GM12878 (cell line): ENCODE data around the gene CAMKK2. TPM values are rescaled to one million over a fixed set of nuclear protein-coding genes. Genes with fewer than 3 reads are reported as not detected.

Experiments
- ATAC-seq: fragments of 200-7000 bp; cut with Tn5 transposase; 3 replicates; pipeline ENCODE4 v1.9.1; 2020; ENCODE audit warnings: mild to moderate bottlenecking, moderate library complexity
- BruUV-seq: library from RNA; stranded (reverse); fragments of 400-500 nt; replicated peaks from 2 replicates; lab custom pipeline; 2021; lab: Mats Ljungman, UMichigan
- CTCF ChIA-PET: fragments of 300-600 bp; sonication (Branson Sonifier 250); formaldehyde crosslinking; extraction: SDS; loops from one replicate; lab custom pipeline; 2021; ENCODE audit warnings: inconsistent platforms; lab: Yijun Ruan, JAX
- POLR2A ChIA-PET: fragments of 350-600 bp; formaldehyde crosslinking; extraction: SDS; loops from one replicate; lab custom pipeline; 2021; ENCODE audit warnings: inconsistent platforms; lab: Charles Lee
- RAD21 ChIA-PET: fragments of 300-600 bp; sonication (Branson Sonifier 250); formaldehyde crosslinking; loops from one replicate; lab custom pipeline; 2023; ENCODE audit warnings: antibody characterized with exemption; ENCODE audit not compliant: unreplicated experiment; lab: Charles Lee
- SMC1A ChIA-PET: fragments of 300-600 bp; sonication (Branson Sonifier 250); formaldehyde crosslinking; loops from one replicate; lab custom pipeline; 2023; ENCODE audit not compliant: unreplicated experiment, uncharacterized antibody; lab: Charles Lee
- DNase-seq: peaks from one replicate; pipeline ENCODE4 v3.0.0-alpha.2; 2011; ENCODE audit warnings: low read depth, low spot score
- FAIRE-seq: peaks from 3 replicates; lab custom pipeline; 2011; peaks lifted over from hg19 to GRCh38; lab: Jason Lieb, UNC
- H2AFZ ChIP-seq: 2 replicates; pipeline ENCODE4 v1.6.0; 2011; ENCODE audit warnings: low read depth, low read length, control low read depth; ENCODE audit not compliant: control insufficient read depth
- H3K27ac ChIP-seq: 2 replicates; pipeline ENCODE4 v1.5.1; 2011; ENCODE audit warnings: control low read depth; ENCODE audit not compliant: control insufficient read depth, insufficient read depth
- H3K27me3 ChIP-seq, 2 experiments: replicated peaks in 1 of 2; 2 replicates each; pipeline versions ENCODE4 v1.6.0 to v1.6.1; 2011; ENCODE audit warnings: low read length in 1 of 2; ENCODE audit not compliant: control insufficient read depth in 2 of 2, insufficient read depth in 2 of 2
- H3K36me3 ChIP-seq, 2 experiments: 2 replicates each; pipeline ENCODE4 v1.5.1; 2011; ENCODE audit warnings: low read length in 1 of 2; ENCODE audit not compliant: control insufficient read depth in 2 of 2, insufficient read depth in 2 of 2
- H3K4me1 ChIP-seq: 2 replicates; pipeline ENCODE4 v1.6.1; 2011; ENCODE audit warnings: mild to moderate bottlenecking, low read length, moderate library complexity, mixed read lengths; ENCODE audit not compliant: control insufficient read depth, insufficient read depth
- H3K4me2 ChIP-seq: 2 replicates; pipeline ENCODE4 v1.6.0; 2011; ENCODE audit warnings: control low read depth; ENCODE audit not compliant: control insufficient read depth, insufficient read depth
- H3K4me3 ChIP-seq: fragments of 200-600 bp; sonication (generic); 2 replicates; pipeline ENCODE4 v1.5.1; 2016
- H3K79me2 ChIP-seq: 2 replicates; pipeline ENCODE4 v1.6.0; 2011; ENCODE audit warnings: low read length; ENCODE audit not compliant: control insufficient read depth, insufficient read depth
- H3K9ac ChIP-seq: 2 replicates; pipeline ENCODE4 v1.8.0; 2011; ENCODE audit warnings: low read length, control low read depth, mixed read lengths; ENCODE audit not compliant: control insufficient read depth, insufficient read depth
- H3K9me3 ChIP-seq: replicated peaks from 3 replicates; pipeline ENCODE4 v1.5.1; 2011; ENCODE audit warnings: mild to moderate bottlenecking, low read length; ENCODE audit not compliant: control insufficient read depth, insufficient read depth
- H4K20me1 ChIP-seq: 2 replicates; pipeline ENCODE4 v1.6.0; 2011; ENCODE audit not compliant: control insufficient read depth, insufficient read depth
- CBX5 ChIP-seq: sonication (generic); IDR thresholded peaks from 2 replicates; pipeline ENCODE4 v1.6.1; 2016; ENCODE audit warnings: low read depth, moderate library complexity, mild to moderate bottlenecking, inconsistent platforms
- CEBPB ChIP-seq, 2 experiments: fragments of 150-350 bp in 1 of 2; IDR thresholded peaks; 2 replicates each; pipeline ENCODE4 v1.6.1; 2012 to 2014; ENCODE audit warnings: low read depth in 2 of 2, low read length in 2 of 2, borderline replicate concordance in 1 of 2, inconsistent platforms in 1 of 2
- EED ChIP-seq: sonication (generic); IDR thresholded peaks from 2 replicates; pipeline ENCODE4 v1.6.1; 2016; ENCODE audit warnings: antibody characterized with exemption, low read depth
- EP300 ChIP-seq, 2 experiments: fragments of 150-350 bp in 1 of 2; IDR thresholded peaks; 2 replicates each; pipeline ENCODE4 v1.6.1; 2011 to 2012; ENCODE audit warnings: low read depth in 2 of 2, low read length in 2 of 2, borderline replicate concordance in 1 of 2, improper control_type of control experiment in 1 of 2, inconsistent platforms in 1 of 2; ENCODE audit not compliant: control insufficient read depth in 1 of 2
- HDAC2 ChIP-seq: fragments of 200-600 bp; sonication (generic); IDR thresholded peaks from 2 replicates; pipeline ENCODE4 v1.6.1; 2017
- HDGF ChIP-seq: fragments of 450-650 bp; IDR thresholded peaks from 2 replicates; pipeline ENCODE4 v1.6.1; 2016; ENCODE audit warnings: antibody characterized with exemption
- KLF5 ChIP-seq: fragments of 450-650 bp; IDR thresholded peaks from 2 replicates; pipeline ENCODE4 v1.6.1; 2014; ENCODE audit warnings: mild to moderate bottlenecking; ENCODE audit not compliant: partially characterized antibody
- MEF2B ChIP-seq: fragments of 450-650 bp; IDR thresholded peaks from 2 replicates; pipeline ENCODE4 v1.6.1; 2018; ENCODE audit warnings: mild to moderate bottlenecking, moderate library complexity; ENCODE audit not compliant: partially characterized antibody, poor library complexity, severe bottlenecking
- MYB ChIP-seq: fragments of 150-350 bp; IDR thresholded peaks from 2 replicates; pipeline ENCODE4 v1.6.1; 2014; ENCODE audit warnings: mild to moderate bottlenecking, low read depth, low read length, borderline replicate concordance
- NFYA ChIP-seq: IDR thresholded peaks from 2 replicates; pipeline ENCODE4 v1.6.1; 2011; ENCODE audit warnings: low read depth, mild to moderate bottlenecking, low read length, improper control_type of control experiment, borderline replicate concordance
- SMAD5 ChIP-seq: IDR thresholded peaks from 2 replicates; pipeline ENCODE4 v1.6.1; 2016; ENCODE audit warnings: antibody characterized with exemption, low read depth
- SMC3 ChIP-seq: IDR thresholded peaks from 2 replicates; pipeline ENCODE4 v1.6.1; 2011; ENCODE audit warnings: low read length, improper control_type of control experiment, borderline replicate concordance
- SREBF2 ChIP-seq: IDR thresholded peaks from 2 replicates; pipeline ENCODE4 v1.6.1; 2012; ENCODE audit warnings: mild to moderate bottlenecking, low read length
- TBL1XR1 ChIP-seq: IDR thresholded peaks from 2 replicates; pipeline ENCODE4 v1.6.1; 2012; ENCODE audit warnings: low read depth, low read length, improper control_type of control experiment
- TCF3 ChIP-seq: IDR thresholded peaks from 2 replicates; pipeline ENCODE4 v1.6.1; 2012; ENCODE audit warnings: low read depth, mild to moderate bottlenecking, low read length, borderline replicate concordance; ENCODE audit not compliant: insufficient read depth
- ZBED1 ChIP-seq: IDR thresholded peaks from 2 replicates; pipeline ENCODE4 v1.6.1; 2016; ENCODE audit warnings: borderline replicate concordance
- WGBS: methylation state at CpG from one replicate; pipeline ENCODE4 v1.1.6; 2016; ENCODE audit warnings: low lambda C conversion rate; ENCODE audit not compliant: insufficient replicate concordance, insufficient coverage; ENCODE audit errors: missing lambda C conversion rate; 5-methylcytosine and 5-hydroxymethylcytosine counted together
- in situ Hi-C: fragments of 300-500 bp; cut with MboI; formaldehyde crosslinking; loops from 9 replicates; pipeline ENCODE4 v1.14.3; 2018; ENCODE audit warnings: mixed read lengths
- intact Hi-C: fragments of 100-400 bp; cut with micrococcal nuclease; formaldehyde crosslinking; loops from one replicate; pipeline ENCODE4 v1.14.2; 2022; ENCODE audit not compliant: unreplicated experiment
- polyA plus RNA-seq, 11 experiments: library from polyadenylated mRNA; depleted of rRNA in 4 of 11; unstranded in 6 of 11; stranded (reverse) in 5 of 11; fragments of >200 nt; fragmentation: Nextera tagmentation in 4 of 11; fragmentation: Illumina TruSeq in 1 of 11; extraction: Ambion mirVana in 4 of 11; extraction: Trizol in 1 of 11; gene quantifications; 1 replicate in 1 of 11; 2 replicates in 10 of 11; pipeline versions ENCODE4 v1.2.1 to v1.2.3, GENCODE V29; 2011 to 2016; ENCODE audit warnings: inconsistent platforms in 2 of 11, missing spikeins in 2 of 11, low read depth in 1 of 11
- total RNA-seq, 4 experiments: library from RNA; depleted of rRNA in 3 of 4; stranded (reverse); fragments of >200 nt in 3 of 4; fragmentation: Illumina TruSeq in 1 of 4; extraction: Trizol in 1 of 4; gene quantifications; 2 replicates each; pipeline versions ENCODE4 v1.2.1 to v1.2.3, GENCODE V29; 2013 to 2021
- TF ChIP-seq, protein P1 (sequence below): IDR thresholded peaks from 2 replicates; pipeline ENCODE4 v1.6.1; 2011; ENCODE audit warnings: low read depth, mild to moderate bottlenecking, low read length, moderate library complexity, borderline replicate concordance; ENCODE audit errors: extremely low read depth
- TF ChIP-seq, protein P2 (sequence below): fragments of 450-650 bp; IDR thresholded peaks from 2 replicates; pipeline ENCODE4 v1.6.1; 2016; ENCODE audit warnings: mild to moderate bottlenecking
- TF ChIP-seq, protein P3 (sequence below): IDR thresholded peaks from 2 replicates; pipeline ENCODE4 v1.6.1; 2012; ENCODE audit warnings: low read depth, low read length, improper control_type of control experiment

Gene CAMKK2
- total and polyA plus RNA-seq, 10 of the 15 experiments (the other 5 are each of a cell fraction or from before 2014, with no cell fraction given), result 5.2 to 40.6 (median 26.6) TPM

DNA sequence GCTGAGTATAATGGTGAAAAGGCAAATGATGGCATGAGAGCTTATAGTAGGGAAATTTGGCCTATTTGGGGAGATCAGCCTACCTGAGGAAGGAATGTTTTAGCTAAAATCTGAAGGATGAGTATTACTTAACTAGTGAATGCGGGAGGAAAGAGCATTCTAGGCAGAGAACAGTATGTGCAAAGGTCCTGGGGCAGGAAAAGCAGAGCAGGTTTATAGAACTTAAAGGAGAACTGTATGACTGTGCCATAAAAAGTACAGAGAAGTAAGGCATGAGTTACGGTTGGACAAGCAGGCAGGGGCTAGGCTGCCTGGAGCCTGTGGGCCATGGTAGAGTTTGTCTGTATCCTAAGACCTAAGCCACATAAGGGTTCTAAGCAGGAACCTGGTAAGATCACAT is 108.3 kb downstream of the CAMKK2 start:
- ChIA-PET POLR2A (no interaction called here), RAD21 (no interaction called here), CTCF (no interaction called here), SMC1A (interaction anchor here (1.1 to 2.8 kb wide), 2 partner anchors 10 to 20 kb away, joined by 3 to 8 read pairs; no protein-coding TSS in a partner anchor)
- Histone ChIP-seq H4K20me1 (no peaks in the 10 kb centered on the region), H3K36me3 (no peaks in the 10 kb centered on the region), H3K27ac (no peak overlapping the region), H3K4me2 (no peak overlapping the region), H2AFZ (no peak overlapping the region), H3K27me3 (no peaks in the 10 kb centered on the region), H3K4me1 (peaks cover 9% of the 10 kb centered on the region), H3K4me3 (no peak overlapping the region), H3K79me2 (no peaks in the 10 kb centered on the region), H3K9ac (no peak overlapping the region), H3K9me3 (no peaks in the 10 kb centered on the region; the same call in 1 of the 3 replicates)
- in situ Hi-C loops (no loop called here), intact Hi-C loops (no loop called here)
- no TSS peak for BruUV-seq
- TF ChIP-seq CEBPB (IDR thresholded peaks at IDR 0.05; ENCODE audit: borderline replicate concordance in 1 of 2, low read depth in 2 of 2, low read length in 2 of 2), result no peak
- TF ChIP-seq MYB, result no peak
- no peak for TF ChIP-seq SREBF2
- TF ChIP-seq NFYA, result no peak
- TF ChIP-seq SMC3, result no peak
- no peak for TF ChIP-seq KLF5
- no peak for TF ChIP-seq HDAC2
- TF ChIP-seq MEF2B, result no peak
- no peak for TF ChIP-seq TBL1XR1
- no peak for TF ChIP-seq EP300 (IDR thresholded peaks at IDR 0.05; ENCODE audit: borderline replicate concordance in 1 of 2, control insufficient read depth in 1 of 2, low read depth in 2 of 2, low read length in 2 of 2)
- TF ChIP-seq ZBED1, result no peak
- TF ChIP-seq, protein P1, sequence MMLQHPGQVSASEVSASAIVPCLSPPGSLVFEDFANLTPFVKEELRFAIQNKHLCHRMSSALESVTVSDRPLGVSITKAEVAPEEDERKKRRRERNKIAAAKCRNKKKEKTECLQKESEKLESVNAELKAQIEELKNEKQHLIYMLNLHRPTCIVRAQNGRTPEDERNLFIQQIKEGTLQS, result no peak
- TF ChIP-seq EED, result no peak
- no peak for TF ChIP-seq CBX5
- TF ChIP-seq TCF3, result no peak
- no peak for TF ChIP-seq HDGF
- TF ChIP-seq, protein P2, sequence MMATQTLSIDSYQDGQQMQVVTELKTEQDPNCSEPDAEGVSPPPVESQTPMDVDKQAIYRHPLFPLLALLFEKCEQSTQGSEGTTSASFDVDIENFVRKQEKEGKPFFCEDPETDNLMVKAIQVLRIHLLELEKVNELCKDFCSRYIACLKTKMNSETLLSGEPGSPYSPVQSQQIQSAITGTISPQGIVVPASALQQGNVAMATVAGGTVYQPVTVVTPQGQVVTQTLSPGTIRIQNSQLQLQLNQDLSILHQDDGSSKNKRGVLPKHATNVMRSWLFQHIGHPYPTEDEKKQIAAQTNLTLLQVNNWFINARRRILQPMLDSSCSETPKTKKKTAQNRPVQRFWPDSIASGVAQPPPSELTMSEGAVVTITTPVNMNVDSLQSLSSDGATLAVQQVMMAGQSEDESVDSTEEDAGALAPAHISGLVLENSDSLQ, result no peak
- TF ChIP-seq SMAD5, result no peak
- TF ChIP-seq, protein P3, sequence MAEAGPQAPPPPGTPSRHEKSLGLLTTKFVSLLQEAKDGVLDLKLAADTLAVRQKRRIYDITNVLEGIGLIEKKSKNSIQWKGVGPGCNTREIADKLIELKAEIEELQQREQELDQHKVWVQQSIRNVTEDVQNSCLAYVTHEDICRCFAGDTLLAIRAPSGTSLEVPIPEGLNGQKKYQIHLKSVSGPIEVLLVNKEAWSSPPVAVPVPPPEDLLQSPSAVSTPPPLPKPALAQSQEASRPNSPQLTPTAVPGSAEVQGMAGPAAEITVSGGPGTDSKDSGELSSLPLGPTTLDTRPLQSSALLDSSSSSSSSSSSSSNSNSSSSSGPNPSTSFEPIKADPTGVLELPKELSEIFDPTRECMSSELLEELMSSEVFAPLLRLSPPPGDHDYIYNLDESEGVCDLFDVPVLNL, result no peak
- ATAC-seq, result no peak
- WGBS, result 76% methylated on average over 2 of the region's 2 CpGs
- no peak for FAIRE-seq
- DNase-seq, result no peak
